ENCODE results near the gene MADD.
A peak's percentile ranks its signal among the peaks of the same experiment; 100 is the strongest.

The MADD gene

GRCh38 chr11:47251751-47252150, 18.2 kb upstream of the MADD start:
- DNase-seq (ENCODE audit: low read depth in 2 of 2), result no peak

- no peak for DNase-seq (ENCODE audit: low read depth in 2 of 2)
Observed at GRCh38 chr11:47253660-47254059, 16.3 kb upstream of the MADD start.

- DNase-seq (ENCODE audit: low read depth in 2 of 2), result no peak
Observed at GRCh38 chr11:47254386-47254785, 15.5 kb upstream of the MADD start.

GRCh38 chr11:47256374-47256773, 13.6 kb upstream of the MADD start:
- DNase-seq (ENCODE audit: low read depth in 2 of 2), result no peak

- no peak for DNase-seq (ENCODE audit: low read depth in 2 of 2)
Observed at GRCh38 chr11:47257177-47257516, 12.8 kb upstream of the MADD start.

- no peak for DNase-seq (ENCODE audit: low read depth in 2 of 2)
Observed at GRCh38 chr11:47257517-47258316, 12.2 kb upstream of the MADD start, which contains the start of gene NR1H3. Gene NR1H3, plus strand, starts transcription at chr11:47257996. Its CDS starts 1,221 bp downstream, at chr11:47259217.

- DNase-seq (ENCODE audit: low read depth in 2 of 2), result no peak
Observed at GRCh38 chr11:47258317-47258902, 11.5 kb upstream of the MADD start.

GRCh38 chr11:47259232-47259977, 10.5 kb upstream of the MADD start:
- no peak for DNase-seq (ENCODE audit: low read depth in 2 of 2)

- no peak for DNase-seq (ENCODE audit: low read depth in 2 of 2)
Observed at GRCh38 chr11:47260366-47260765, 9.6 kb upstream of the MADD start.

GRCh38 chr11:47261291-47261800, 8.6 kb upstream of the MADD start:
- DNase-seq (ENCODE audit: low read depth in 2 of 2), result no peak

- no peak for DNase-seq (ENCODE audit: low read depth in 2 of 2)
Observed at GRCh38 chr11:47264119-47264518, 5.8 kb upstream of the MADD start.

GRCh38 chr11:47264521-47264920, 5.4 kb upstream of the MADD start:
- DNase-seq (ENCODE audit: low read depth in 2 of 2), result no peak

- DNase-seq (ENCODE audit: low read depth in 2 of 2), result no peak
Observed at GRCh38 chr11:47267876-47268275, 2.1 kb upstream of the MADD start.

- no peak for DNase-seq (ENCODE audit: low read depth in 2 of 2)
Observed at GRCh38 chr11:47268448-47269001, 1.4 kb upstream of the MADD start.

- DNase-seq (ENCODE audit: low read depth in 2 of 2), result peak; percentile 67 to 72
Observed at GRCh38 chr11:47269002-47269828, 718 bp upstream of the MADD start.

- DNase-seq (ENCODE audit: low read depth in 2 of 2), result no peak
Observed at GRCh38 chr11:47270331-47271271, 668 bp downstream of the MADD start.

GRCh38 chr11:47271328-47271727, 1.4 kb downstream of the MADD start:
- DNase-seq (ENCODE audit: low read depth in 2 of 2), result no peak

GRCh38 chr11:47271961-47272661, 2.2 kb downstream of the MADD start:
- DNase-seq (ENCODE audit: low read depth in 2 of 2), result no peak

GRCh38 chr11:47272706-47273105, 2.8 kb downstream of the MADD start:
- no peak for DNase-seq (ENCODE audit: low read depth in 2 of 2)

Measured in stimulated activated CD8-positive, alpha-beta memory T cell treated with anti-CD3 and anti-CD28 coated beads, Interleukin-2, amount 100 ng/mL, for 1 hour (primary cell).